Measurements from ENCODE around the gene GPR31.

The GPR31 gene

DNA sequence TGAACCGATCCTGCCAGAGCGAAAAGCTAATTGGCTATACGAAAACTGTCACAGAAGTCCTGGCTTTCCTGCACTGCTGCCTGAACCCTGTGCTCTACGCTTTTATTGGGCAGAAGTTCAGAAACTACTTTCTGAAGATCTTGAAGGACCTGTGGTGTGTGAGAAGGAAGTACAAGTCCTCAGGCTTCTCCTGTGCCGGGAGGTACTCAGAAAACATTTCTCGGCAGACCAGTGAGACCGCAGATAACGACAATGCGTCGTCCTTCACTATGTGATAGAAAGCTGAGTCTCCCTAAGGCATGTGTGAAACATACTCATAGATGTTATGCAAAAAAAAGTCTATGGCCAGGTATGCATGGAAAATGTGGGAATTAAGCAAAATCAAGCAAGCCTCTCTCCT, 20.7 kb downstream of the GPR31 start:
- no peak for DNase-seq

DNA sequence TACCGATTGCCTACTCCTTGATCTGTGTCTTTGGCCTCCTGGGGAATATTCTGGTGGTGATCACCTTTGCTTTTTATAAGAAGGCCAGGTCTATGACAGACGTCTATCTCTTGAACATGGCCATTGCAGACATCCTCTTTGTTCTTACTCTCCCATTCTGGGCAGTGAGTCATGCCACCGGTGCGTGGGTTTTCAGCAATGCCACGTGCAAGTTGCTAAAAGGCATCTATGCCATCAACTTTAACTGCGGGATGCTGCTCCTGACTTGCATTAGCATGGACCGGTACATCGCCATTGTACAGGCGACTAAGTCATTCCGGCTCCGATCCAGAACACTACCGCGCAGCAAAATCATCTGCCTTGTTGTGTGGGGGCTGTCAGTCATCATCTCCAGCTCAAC, 21.4 kb downstream of the GPR31 start:
- no peak for DNase-seq

DNA sequence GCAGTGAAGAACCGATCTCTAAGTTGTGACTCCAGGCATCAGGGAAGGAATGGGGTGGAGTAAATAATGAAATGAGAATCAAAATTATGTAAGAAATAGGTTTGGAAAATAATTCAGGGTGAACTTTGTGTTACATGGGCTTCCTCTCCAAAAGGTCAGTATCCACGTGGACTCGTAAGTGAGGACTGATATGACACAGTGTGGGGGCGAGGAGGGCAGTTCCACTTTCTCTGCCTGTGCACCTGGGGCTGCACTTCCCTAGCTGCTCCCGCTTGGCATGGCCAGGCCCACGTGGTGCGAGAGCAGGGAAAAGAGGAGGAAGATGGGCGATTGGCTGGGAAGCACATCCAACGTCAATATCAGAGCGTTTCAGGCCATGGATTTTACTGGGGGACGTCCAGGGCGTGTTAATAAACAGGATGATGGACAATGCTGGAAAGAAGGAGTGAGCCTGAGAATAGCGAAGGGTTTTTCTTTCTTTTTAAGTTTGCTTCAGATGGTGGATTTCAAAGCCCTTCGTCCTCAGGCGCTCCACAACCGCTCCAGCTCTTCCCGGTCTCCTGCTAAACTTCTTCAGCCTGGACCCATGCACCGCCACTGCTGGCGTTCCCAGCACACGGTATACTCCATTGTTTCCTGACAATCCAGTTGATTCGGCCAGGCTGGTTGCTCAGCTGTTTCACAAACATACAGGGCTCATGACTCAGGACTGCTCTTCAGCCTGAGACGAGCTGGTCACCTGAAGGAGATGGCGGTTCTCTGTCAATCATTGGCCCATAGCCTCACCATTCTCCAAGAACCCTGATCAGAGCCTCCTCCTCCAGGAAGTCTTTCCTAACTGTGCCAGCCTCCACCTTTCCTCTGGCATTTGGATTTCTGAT, 23.1 kb downstream of the GPR31 start:
- DNase-seq: no peak

DNA sequence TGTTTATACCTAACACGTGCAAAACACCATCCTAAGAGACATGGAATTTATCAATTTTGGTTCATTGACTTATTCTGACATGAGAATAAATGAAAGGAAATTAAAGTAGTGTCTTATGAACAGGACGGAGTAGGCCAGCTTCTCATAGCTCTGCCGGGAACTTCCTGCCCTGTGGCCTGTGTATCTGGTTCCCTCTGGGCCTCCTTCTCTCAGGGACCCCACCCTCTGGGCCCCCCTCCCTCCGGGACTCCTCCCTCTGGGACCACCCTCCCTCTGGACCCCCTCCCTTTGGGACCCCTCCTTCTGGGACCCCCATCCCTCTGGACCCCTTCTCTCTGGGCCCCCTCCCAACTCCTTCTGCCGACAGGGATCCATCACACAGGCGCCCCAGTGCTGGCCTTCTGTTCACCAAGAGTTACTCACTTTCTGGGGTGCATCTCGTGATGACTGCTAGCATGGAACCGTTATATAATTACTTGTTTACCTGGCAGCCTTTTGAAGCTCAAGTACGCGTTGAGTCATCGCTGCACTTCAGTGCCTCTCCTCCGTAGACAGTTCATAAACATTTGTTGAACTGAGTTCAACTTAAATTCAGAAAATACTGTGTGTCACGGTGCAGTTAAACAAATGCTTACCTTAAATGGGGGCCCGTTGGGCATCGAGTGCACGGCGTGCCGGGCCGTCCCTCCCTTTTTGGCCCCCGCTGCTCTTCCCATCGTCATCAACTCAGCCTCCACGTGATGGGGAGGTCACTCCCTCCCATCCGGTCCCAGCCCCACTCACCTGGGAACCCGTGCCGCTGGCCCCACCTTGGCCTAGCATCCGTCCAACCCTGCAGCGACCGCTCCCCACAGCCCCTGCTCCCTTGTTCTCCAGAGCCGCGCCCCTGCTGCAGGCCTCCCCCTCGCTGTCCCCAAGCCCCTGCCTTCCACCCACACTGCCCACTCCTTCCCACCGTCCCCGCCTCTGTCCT, 26.8 kb downstream of the GPR31 start:
- DNase-seq: no peak

DNA sequence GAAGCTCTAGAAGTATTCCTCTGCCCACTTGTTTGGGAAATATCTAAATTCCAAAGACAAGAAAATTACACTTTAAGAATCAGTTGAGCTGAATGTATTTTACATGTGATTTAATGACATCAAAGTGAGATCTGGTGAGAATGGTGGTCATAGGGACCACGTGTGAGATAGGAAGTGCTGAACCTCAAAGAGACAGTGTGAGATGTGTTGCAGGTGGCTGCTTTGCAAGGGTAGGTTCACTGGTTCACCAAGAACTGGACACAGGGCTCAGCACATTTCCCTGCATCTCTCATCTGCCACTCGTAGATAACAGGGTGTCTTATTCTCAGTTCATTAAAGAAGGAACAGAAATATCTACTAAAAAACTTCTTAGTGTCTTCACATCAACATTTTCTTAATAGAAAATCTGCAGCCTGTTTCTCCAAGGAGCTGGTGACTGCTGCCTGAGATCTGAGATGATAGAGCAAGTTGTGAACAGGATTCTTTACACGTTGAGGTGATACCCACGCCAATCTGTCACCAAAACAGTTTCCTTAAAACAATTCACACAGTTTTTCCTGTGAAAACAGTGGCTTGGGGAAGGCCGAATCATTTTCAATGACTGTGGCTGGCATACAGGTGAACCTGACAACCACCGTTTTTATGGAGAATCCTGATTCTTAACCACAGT, 27.6 kb downstream of the GPR31 start:
- DNase-seq: no peak

DNA sequence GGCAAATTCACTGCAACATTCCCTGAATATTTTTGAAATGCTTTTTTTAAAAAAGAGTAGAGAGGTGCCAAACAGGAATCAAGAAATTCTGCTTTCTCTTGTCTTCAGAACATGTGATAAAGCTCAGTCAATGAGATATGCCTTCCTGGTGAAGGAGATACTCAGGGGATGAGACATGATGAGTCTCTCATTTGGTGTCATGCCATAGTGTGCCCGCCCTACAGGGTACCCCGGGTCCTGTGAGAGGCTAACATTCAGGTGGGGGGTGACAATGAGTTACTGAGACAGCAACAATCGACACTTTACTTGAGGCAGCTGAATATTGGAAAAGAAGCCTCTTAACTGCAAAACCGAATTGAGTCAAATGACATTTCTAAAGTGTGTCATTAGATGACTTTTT, 28.2 kb downstream of the GPR31 start:
- no peak for DNase-seq

DNA sequence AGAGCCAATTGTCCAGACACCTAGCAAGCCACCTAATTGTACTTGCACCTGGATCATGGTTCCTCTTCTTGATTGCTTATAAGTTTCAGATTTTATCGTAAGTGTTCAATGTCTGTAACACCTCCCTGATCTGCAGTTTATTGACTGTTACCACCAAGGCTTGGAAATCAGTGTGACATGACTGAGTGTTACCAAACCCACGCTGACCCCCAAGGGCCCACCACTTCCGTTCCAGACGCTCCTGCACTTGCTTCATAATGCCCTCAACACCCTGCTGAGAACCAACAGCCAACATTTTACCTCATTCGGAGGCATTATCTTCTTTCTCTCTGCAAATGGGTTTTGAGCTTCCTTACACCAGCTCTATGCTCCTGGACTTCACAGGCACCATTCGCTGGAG, 28.6 kb downstream of the GPR31 start:
- DNase-seq: no peak

DNA sequence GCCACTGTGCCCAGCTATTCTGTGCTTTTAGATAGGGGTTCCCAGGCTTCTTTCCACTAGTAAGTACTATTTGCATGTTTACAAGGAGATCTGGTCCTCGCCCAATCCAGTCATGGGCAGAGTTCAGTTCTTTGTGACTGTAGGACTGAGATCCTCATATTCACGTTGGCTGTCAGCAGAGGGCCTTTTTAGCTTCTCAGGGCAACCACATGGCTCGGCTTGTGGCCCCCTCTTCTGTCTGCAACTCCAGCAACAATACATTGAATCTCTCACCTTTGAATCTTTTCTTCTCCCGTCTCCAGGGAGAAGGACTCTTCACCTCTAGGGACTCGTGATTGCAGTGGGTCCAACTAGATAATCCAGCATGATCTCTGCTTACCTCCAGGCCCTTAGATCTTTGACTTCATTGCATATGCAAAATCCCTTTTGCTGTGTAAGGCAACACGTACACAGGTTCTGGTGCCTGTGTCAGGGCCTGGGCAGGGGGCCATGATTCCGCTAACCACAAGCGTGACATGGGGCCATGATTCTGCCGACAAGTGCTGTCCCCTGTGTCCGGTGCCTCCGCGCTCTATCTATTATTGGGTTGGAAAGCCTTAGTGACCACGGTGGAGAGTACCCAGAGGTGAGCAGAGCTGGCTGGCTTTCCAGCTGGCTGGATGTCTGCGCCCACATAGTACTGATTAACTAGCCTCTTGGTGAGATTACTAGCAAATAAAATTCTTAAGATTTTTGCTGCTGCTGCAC, 29.8 kb downstream of the GPR31 start:
- DNase-seq: no peak

DNA sequence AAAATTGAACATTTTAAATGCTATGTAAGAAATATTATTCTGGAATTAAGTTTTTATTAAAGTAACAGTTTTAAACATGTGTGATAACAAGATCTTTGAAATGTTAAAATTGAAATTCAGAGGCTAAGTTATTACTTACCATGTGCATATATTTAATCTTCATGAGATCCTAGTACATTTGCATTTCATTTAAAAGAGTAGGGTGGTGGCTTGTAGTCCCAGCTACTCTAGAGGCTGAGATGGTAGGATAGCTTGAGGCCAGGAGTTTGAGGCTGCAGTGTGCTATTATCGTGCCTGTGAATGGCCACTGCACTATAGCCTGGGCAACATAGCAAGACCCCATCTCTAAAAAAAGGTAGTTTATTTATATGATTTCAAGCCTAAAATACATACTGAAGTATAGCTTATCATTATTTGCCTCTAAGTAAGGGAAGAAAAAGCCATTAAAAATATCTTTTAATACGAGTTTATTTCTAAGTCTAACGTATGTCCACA, 31.9 kb downstream of the GPR31 start:
- no peak for DNase-seq

DNA sequence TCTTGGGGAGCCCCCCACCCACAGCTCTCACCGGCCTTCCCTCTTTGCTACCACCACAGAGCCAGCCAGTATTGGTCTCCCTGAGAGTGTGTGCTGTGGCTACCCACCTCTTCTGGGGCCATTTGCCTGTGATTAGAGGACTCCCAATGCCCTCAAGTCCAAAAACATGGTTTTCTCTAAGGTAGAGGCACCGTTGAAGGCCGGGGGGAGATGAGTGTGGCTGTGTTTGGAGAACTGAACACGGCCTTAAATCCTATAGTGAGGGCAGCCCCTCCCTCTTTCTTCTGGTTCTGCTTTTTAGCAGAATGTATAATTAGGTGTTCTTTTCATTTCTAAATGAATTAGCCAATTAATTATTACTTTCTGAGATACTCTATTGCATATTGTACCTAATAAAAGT, 32.4 kb downstream of the GPR31 start:
- no peak for DNase-seq

DNA sequence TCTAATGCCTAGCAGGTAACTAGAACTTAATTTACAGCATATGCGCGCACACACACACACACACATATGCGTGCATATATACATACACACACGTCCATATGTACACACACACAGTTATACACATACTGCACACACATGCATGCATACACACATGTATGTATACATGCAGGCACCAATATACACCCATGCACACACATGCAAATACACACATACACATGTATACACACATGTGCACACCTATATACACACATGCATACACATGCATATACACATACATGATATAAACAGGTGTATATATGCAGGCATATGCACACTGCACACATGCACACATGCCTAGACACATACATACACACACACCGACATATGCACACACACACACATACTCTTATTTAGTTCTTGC, 33.0 kb downstream of the GPR31 start:
- DNase-seq: no peak

DNA sequence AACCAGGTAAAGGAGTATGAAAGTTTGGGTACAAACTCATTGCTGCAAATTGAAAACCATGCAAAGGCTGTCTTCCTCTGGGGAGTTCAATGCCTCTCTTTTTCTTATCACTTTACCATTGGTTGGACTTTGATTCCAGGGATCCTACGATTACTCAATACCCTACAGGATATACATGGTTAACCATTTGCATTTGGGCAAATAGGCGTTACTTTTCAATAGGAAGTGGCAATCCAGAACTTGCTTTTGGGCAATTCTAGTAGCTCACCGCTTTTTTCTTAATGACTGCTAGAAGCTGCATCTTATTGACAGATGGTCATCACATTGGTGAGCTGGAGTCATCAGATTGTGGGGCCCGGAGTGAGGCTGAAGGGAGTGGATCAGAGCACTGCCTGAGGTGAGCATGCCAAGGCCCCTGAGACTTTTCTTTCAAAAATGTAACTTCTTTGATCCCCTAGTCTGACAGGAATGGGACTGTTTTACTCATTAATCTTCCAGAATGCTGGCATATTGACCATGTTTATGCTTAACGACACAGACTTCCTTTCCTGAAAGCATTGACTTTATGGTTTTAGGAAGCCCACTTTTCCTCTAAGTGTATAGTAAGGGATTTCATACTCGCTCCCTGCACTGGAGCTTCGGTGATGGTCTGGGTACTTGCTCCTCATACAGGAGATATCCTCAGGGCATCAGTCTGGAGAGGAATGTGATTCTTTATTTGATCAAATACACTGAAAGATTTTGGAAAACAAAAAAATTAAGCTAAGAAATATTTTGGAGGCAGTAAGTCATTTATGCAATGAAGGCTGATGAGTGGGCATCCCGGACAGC, 34.7 kb downstream of the GPR31 start, which contains the start of gene CCR6:
Gene CCR6 (plus strand): TSS at position 270 of the 831 bp plus-strand sequence. CDS start 13,039 bp downstream, outside the sequence.
- no peak for DNase-seq

DNA sequence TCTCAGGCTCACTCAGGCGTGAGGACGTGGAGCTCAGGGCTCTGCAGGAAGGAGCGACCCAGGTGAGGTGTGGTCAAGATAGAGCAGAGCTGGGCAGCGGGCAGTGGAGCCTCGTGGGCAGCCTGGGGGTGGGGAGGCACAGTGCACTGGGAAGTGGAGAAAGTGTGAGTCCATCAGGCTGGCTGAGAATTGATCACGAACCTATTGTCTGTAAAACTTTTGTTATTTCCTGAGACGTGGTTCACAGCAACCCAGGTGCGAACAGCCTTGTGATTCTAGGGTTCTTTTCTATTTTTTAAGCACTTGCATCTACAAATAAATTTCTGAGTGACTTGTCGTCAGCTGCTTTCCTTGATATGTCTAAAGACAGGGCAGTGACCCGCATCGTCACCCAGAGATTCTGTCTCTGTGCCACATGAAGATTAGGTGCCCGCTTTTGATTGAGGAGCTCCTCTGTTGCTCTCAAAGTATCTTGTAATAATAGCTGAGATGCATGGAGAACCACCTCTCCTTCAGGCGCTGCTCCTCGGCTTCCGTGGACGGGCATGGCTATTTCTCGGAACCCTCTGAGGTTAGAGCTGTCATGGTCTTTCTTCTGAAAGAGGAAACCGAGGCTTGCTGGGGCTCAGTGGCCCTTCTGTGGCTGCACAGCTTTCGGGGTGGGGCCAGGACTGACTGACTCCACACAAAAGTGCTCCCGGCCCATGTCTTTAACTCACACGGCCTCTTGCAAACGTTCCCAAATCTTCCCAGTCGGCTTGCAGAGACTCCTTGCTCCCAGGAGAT, 35.5 kb downstream of the GPR31 start:
- no peak for DNase-seq

DNA sequence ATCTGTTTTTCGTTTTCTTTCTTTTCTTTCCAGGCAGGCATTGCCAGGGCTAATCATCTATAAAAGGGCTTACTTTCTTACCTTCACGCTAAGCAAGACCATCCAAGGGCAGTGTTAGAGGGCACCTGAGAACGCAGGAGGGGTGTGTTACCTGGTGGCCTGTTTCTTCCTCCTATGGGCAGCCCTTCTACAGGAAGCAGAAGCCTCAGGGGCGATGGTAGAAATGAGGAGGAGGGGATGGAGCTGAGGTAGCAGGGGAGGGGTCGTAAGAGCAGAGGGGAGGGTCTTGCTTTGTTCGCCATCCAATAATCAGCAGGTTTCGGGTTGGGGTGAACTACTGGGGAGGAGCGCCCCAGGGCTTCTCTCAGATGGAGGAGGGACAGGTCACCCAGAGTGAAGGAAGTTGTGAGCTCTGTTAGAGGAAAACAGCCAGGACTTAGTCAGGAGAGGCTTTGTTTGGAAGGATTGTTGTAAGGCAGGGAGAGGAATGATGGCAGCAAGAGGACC, 36.4 kb downstream of the GPR31 start:
- no peak for DNase-seq

DNA sequence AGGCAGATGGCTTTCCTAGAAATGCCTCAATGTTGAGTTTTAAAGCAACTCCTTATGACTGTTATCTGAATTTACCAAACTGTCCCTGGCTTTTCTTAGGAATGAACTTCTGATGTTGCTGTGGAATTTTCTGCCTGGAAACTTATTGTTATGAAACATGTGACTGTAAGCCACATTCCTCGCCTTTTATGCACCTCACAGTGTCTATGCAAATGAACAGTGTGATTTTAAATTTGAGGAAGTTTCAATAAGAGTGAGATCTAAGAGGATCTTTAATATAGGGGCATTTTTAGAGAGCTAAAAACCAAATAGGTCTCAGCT, 37.2 kb downstream of the GPR31 start:
- DNase-seq: no peak

DNA sequence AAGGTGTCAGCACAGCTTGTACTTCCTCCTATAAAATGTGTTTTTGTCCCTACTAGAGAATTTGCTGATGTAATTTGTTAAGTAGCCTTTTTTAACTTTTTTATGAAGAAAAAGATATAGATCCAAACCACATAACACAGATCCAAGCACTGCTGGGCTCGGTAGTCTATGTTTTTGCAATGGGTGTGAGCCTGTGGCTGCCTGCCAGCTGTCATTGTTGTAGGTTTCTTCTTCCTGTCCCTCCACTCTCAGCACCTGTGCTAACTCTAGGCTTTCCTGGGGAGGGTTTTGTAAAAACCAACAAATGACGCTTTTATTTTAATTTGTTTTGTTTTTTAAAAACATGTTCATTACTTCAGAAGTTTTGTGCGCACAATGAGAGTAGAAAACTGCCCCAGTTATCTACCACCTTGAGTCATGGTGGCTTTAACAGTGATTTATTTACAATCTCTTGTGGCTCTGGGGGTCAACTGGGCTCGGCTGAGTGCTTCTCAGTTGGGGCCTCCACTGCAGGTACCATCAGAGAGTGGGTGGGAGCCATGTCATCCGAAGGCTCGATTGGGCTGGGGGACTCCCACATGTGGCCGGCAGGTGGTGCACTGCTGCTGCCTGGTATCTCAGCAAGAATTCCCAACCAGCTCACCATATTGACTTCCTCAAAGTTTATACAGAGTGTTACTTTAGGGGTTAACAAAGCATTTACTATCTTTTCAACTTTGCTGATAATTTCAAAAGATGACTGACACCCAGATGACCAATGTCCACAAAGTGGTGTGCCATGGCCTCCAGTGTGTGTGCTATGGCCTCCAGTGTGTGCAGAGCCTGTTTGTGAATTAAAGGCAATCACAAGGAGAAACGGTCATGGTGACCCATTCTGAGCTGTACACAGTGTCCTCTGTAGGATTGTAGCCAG, 37.9 kb downstream of the GPR31 start:
- peak in 2 of 4 experiments; percentile 9 to 24 for DNase-seq

DNA sequence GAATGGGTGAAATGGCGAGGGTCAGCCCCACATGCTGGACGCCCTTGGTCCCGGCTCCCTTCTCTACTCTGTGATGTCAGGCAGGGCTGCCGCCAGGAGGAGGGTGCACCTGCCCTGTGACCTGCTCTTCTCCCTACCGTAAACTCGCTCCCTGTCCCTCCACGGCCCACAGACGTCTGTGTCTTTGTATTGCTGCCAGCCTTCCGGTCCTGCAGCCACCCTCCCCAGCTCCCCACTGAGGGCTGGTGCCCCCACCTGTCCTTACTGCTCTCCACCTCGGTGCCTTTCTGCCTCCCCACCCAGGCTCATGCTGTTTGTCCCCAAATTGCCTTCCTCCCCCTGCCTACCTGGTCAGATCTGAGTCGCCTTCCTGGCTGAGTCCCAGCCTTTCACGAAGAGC, 38.9 kb downstream of the GPR31 start:
- DNase-seq: no peak

DNA sequence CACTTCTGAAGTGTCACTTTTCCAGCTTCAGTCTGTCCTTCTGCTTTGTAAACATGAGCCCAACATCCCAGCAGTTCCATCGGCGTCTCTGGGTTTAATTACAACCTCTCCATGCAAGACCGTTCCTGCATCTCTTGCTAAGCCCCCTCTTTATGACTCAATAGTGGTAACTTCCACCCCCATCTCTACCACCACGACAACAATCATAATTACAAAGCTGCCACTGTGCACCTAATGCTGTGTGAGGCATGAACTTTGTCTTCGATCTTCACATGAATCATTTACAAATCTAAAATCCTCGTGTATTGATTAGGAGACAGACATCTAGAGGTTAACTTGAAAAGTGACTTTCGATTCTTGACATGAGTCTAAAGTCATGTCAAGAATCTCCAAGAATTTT, 39.8 kb downstream of the GPR31 start:
- no peak for DNase-seq

DNA sequence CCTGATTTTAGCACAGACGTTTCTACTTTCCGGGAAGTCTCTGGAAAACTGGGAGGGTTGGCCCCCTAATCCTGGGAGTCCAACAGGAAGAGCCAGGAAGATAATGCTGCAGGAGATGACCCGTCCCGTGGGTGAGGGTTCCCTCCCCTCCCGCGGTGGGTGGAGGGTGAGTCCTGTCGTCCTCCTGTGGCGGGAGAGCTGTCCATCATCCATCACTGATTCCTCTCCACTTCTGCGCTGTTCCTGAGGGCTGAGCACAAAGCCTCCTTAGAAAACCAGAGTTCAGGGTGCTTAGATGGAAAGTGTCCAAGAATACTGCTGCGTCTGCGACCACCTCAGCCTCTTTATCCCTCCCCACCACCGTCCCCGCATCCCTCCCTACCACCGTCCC, 40.9 kb downstream of the GPR31 start:
- DNase-seq: no peak
